Liver (tissue), 9 donors: ENCODE data around the gene EIF4G1. TPM values are rescaled to one million over a fixed set of nuclear protein-coding genes. Genes with fewer than 3 reads are reported as not detected.

ENCODE experiments used
- DNase-seq: peaks from one replicate; pipeline ENCODE4 v3.0.0-alpha.2; 2017; ENCODE audit warnings: low spot score
- H3K27ac ChIP-seq, 2 donors: one replicate each; pipeline ENCODE4 v1.7.0; 2013; ENCODE audit warnings: inconsistent platforms in 2 of 2, low read length in 2 of 2, control low read depth in 1 of 2, low read depth in 1 of 2, mild to moderate bottlenecking in 1 of 2
- H3K27me3 ChIP-seq, 4 donors: one replicate each; pipeline versions ENCODE4 v1.6.1 to v1.7.0; 2013; ENCODE audit warnings: low read length in 3 of 4, inconsistent platforms in 1 of 4, mild to moderate bottlenecking in 1 of 4, moderate library complexity in 1 of 4; ENCODE audit not compliant: control insufficient read depth in 4 of 4, insufficient read depth in 4 of 4
- H3K36me3 ChIP-seq, 4 donors: one replicate each; pipeline versions ENCODE4 v1.6.1 to v1.7.0; 2013; ENCODE audit warnings: low read length in 3 of 4, mild to moderate bottlenecking in 3 of 4, low read depth in 1 of 4, moderate library complexity in 1 of 4; ENCODE audit not compliant: control insufficient read depth in 4 of 4, insufficient read depth in 3 of 4
- H3K4me1 ChIP-seq, 4 donors: one replicate each; pipeline versions ENCODE4 v1.6.1 to v1.7.0; 2013; ENCODE audit warnings: low read length in 3 of 4, mild to moderate bottlenecking in 3 of 4, moderate library complexity in 1 of 4; ENCODE audit not compliant: control insufficient read depth in 4 of 4, insufficient read depth in 4 of 4
- H3K4me3 ChIP-seq, 3 donors: one replicate each; pipeline versions ENCODE4 v1.6.1 to v1.7.0; 2013; ENCODE audit warnings: low read length in 3 of 3, control low read depth in 1 of 3, low read depth in 1 of 3, mild to moderate bottlenecking in 1 of 3
- H3K9ac ChIP-seq, 2 donors: one replicate each; pipeline ENCODE4 v1.7.0; 2013; ENCODE audit warnings: low read length in 2 of 2, mild to moderate bottlenecking in 2 of 2, moderate library complexity in 2 of 2, control low read depth in 1 of 2, low read depth in 1 of 2
- H3K9me3 ChIP-seq, 4 donors: one replicate each; pipeline versions ENCODE4 v1.6.1 to v1.7.0; 2013; ENCODE audit warnings: low read length in 3 of 4; ENCODE audit not compliant: control insufficient read depth in 4 of 4
- EGR1 ChIP-seq, 2 donors: IDR thresholded peaks; 2 replicates each; pipeline ENCODE4 v1.6.1; 2016 to 2018; ENCODE audit warnings: antibody characterized with exemption in 2 of 2, low read depth in 2 of 2
- FOXA1 ChIP-seq: IDR thresholded peaks from 2 replicates; pipeline ENCODE4 v1.6.1; 2016; ENCODE audit warnings: antibody characterized with exemption
- FOXA2 ChIP-seq: IDR thresholded peaks from 2 replicates; pipeline ENCODE4 v1.6.1; 2016; ENCODE audit warnings: antibody characterized with exemption
- GABPA ChIP-seq, 2 donors: IDR thresholded peaks in 1 of 2; conservative IDR thresholded peaks in 1 of 2; 2 replicates each; pipeline ENCODE4 v1.6.1; 2016; ENCODE audit warnings: antibody characterized with exemption in 2 of 2, mild to moderate bottlenecking in 1 of 2, moderate library complexity in 1 of 2
- HNF4A ChIP-seq, 2 donors: conservative IDR thresholded peaks; 2 replicates each; pipeline ENCODE4 v1.6.1; 2016; ENCODE audit warnings: antibody characterized with exemption in 2 of 2, mild to moderate bottlenecking in 2 of 2
- HNF4G ChIP-seq: IDR thresholded peaks from 2 replicates; pipeline ENCODE4 v1.6.1; 2016; ENCODE audit warnings: antibody characterized with exemption
- JUND ChIP-seq, 2 donors: IDR thresholded peaks; 2 replicates each; pipeline ENCODE4 v1.6.1; 2016; ENCODE audit warnings: antibody characterized with exemption in 2 of 2
- MAX ChIP-seq: IDR thresholded peaks from 2 replicates; pipeline ENCODE4 v1.6.1; 2016; ENCODE audit warnings: antibody characterized with exemption
- NR2F2 ChIP-seq: IDR thresholded peaks from 2 replicates; pipeline ENCODE4 v1.6.1; 2016; ENCODE audit warnings: antibody characterized with exemption
- RAD21 ChIP-seq, 2 donors: IDR thresholded peaks; 2 replicates each; pipeline ENCODE4 v1.6.1; 2016; ENCODE audit warnings: antibody characterized with exemption in 2 of 2, mild to moderate bottlenecking in 2 of 2
- REST ChIP-seq: IDR thresholded peaks from 2 replicates; pipeline ENCODE4 v1.6.1; 2016; ENCODE audit warnings: antibody characterized with exemption, mild to moderate bottlenecking
- RXRA ChIP-seq, 2 donors: IDR thresholded peaks; 2 replicates each; pipeline ENCODE4 v1.6.1; 2017 to 2018; ENCODE audit warnings: antibody characterized with exemption in 2 of 2, mild to moderate bottlenecking in 1 of 2
- SP1 ChIP-seq: IDR thresholded peaks from 2 replicates; pipeline ENCODE4 v1.6.1; 2018; ENCODE audit warnings: antibody characterized with exemption, mild to moderate bottlenecking
- TAF1 ChIP-seq: conservative IDR thresholded peaks from 2 replicates; pipeline ENCODE4 v1.6.1; 2016; ENCODE audit warnings: antibody characterized with exemption, mild to moderate bottlenecking
- YY1 ChIP-seq: IDR thresholded peaks from 2 replicates; pipeline ENCODE4 v1.6.1; 2016; ENCODE audit warnings: antibody characterized with exemption, mild to moderate bottlenecking
- ZBTB33 ChIP-seq: IDR thresholded peaks from 2 replicates; pipeline ENCODE4 v1.6.1; 2016; ENCODE audit warnings: antibody characterized with exemption
- WGBS: extraction: QIAGEN DNeasy Blood & Tissue Kit; methylation state at CpG from one replicate; pipeline ENCODE4 v1.1.7; 2013; 5-methylcytosine and 5-hydroxymethylcytosine counted together
- polyA plus RNA-seq, 2 donors: library from polyadenylated mRNA; stranded (reverse) in 1 of 2; unstranded in 1 of 2; fragments of 200-250 nt in 1 of 2; fragments of >200 nt in 1 of 2; fragmentation: Nextera tagmentation in 1 of 2; extraction: Ambion mirVana in 1 of 2; gene quantifications; one replicate each; pipeline versions ENCODE4 v1.2.1 to v1.2.3, GENCODE V29; 2013 to 2015
- total RNA-seq, 2 donors: library from RNA; depleted of rRNA; stranded (reverse); fragments of >200 nt; gene quantifications; one replicate each; pipeline ENCODE4 v1.2.3, GENCODE V29; 2014
- TF ChIP-seq, protein P1 (sequence below): fragments of 150-350 bp; IDR thresholded peaks from 2 replicates; pipeline ENCODE4 v1.5.1; 2017; ENCODE audit warnings: improper control_type of control experiment, low read depth, low read length; ENCODE audit not compliant: missing input control
- TF ChIP-seq, protein P2 (sequence below): IDR thresholded peaks from 2 replicates; pipeline ENCODE4 v1.6.1; 2016; ENCODE audit warnings: antibody characterized with exemption
- donor health status: healthy.
- donor health status: healthy.
- donor health status: healthy.
- donor health status: healthy.
- donor health status: healthy.

Gene EIF4G1
- total and polyA plus RNA-seq, 4 donors = 140 to 329 (median 207) TPM

DNA sequence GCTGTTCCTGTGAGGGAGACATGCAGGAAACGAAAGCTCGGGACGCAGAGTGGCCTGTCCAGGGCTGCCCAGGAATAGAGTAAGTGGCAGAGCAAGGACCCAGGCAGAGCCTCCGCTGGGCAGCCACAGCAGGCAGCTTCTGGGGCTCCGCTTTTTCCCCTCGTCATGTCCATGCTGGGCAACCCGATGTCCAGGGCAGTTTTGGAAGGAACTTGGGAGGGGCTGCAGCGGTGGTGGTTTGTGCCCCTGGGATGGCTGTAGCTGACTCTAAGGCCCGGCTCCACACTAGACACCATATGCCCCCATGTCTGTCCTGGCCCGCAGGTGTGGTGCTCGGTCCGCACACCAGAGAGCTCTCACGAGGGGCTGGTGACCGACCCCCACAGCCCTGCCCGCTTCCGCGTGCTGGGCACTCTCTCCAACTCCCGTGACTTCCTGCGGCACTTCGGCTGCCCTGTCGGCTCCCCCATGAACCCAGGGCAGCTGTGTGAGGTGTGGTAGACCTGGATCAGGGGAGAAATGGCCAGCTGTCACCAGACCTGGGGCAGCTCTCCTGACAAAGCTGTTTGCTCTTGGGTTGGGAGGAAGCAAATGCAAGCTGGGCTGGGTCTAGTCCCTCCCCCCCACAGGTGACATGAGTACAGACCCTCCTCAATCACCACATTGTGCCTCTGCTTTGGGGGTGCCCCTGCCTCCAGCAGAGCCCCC lies 22.5 kb upstream of the EIF4G1 start (continued):
- TF ChIP-seq REST = no peak
- TF ChIP-seq TAF1 = no peak

- Histone ChIP-seq H3K4me3 (no peak overlapping the region), H3K4me1 (peaks cover 0 to 17% (median 12%) of the 10 kb centered on the region in 4 donors), H3K27ac (no peak overlapping the region), H3K9me3 (no peaks in the 10 kb centered on the region), H3K36me3 (peaks cover 0 to 5% (median 3%) of the 10 kb centered on the region in 4 donors), H3K9ac (no peak overlapping the region), H3K27me3 (no peaks in the 10 kb centered on the region)
- DNase-seq = no peak
- no peak for TF ChIP-seq TAF1
- TF ChIP-seq RXRA (IDR thresholded peaks at IDR 0.05) = no peak
- no peak for TF ChIP-seq ZBTB33
- TF ChIP-seq MAX = no peak
- TF ChIP-seq REST = no peak
- no peak for TF ChIP-seq EGR1 (IDR thresholded peaks at IDR 0.05; ENCODE audit: low read depth in 2 of 2)
- TF ChIP-seq, protein P1, sequence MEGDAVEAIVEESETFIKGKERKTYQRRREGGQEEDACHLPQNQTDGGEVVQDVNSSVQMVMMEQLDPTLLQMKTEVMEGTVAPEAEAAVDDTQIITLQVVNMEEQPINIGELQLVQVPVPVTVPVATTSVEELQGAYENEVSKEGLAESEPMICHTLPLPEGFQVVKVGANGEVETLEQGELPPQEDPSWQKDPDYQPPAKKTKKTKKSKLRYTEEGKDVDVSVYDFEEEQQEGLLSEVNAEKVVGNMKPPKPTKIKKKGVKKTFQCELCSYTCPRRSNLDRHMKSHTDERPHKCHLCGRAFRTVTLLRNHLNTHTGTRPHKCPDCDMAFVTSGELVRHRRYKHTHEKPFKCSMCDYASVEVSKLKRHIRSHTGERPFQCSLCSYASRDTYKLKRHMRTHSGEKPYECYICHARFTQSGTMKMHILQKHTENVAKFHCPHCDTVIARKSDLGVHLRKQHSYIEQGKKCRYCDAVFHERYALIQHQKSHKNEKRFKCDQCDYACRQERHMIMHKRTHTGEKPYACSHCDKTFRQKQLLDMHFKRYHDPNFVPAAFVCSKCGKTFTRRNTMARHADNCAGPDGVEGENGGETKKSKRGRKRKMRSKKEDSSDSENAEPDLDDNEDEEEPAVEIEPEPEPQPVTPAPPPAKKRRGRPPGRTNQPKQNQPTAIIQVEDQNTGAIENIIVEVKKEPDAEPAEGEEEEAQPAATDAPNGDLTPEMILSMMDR = no peak
- no peak for TF ChIP-seq JUND (IDR thresholded peaks at IDR 0.05)
- no peak for TF ChIP-seq RAD21 (IDR thresholded peaks at IDR 0.05)
- no peak for TF ChIP-seq GABPA (IDR thresholded peaks at IDR 0.05 in 1 of 2, conservative IDR thresholded peaks at IDR 0.05 in 1 of 2)
- TF ChIP-seq HNF4A (conservative IDR thresholded peaks at IDR 0.05) = no peak
- no peak for TF ChIP-seq FOXA2
- TF ChIP-seq SP1 = no peak
- TF ChIP-seq YY1 = no peak
- TF ChIP-seq, protein P2, sequence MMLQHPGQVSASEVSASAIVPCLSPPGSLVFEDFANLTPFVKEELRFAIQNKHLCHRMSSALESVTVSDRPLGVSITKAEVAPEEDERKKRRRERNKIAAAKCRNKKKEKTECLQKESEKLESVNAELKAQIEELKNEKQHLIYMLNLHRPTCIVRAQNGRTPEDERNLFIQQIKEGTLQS = no peak
- no peak for TF ChIP-seq NR2F2
- TF ChIP-seq HNF4G = no peak
- TF ChIP-seq FOXA1 = no peak
- 61% methylated on average over 3 of the region's 3 CpGs for WGBS
These were observed 18.6 kb upstream of the EIF4G1 start for GRCh38 chr3:184295771-184296170.
